Measurements from ENCODE around the gene UGGT2. TPM values are rescaled to one million over a fixed set of nuclear protein-coding genes. Genes with fewer than 3 reads are reported as not detected.

The UGGT2 gene, protein sequence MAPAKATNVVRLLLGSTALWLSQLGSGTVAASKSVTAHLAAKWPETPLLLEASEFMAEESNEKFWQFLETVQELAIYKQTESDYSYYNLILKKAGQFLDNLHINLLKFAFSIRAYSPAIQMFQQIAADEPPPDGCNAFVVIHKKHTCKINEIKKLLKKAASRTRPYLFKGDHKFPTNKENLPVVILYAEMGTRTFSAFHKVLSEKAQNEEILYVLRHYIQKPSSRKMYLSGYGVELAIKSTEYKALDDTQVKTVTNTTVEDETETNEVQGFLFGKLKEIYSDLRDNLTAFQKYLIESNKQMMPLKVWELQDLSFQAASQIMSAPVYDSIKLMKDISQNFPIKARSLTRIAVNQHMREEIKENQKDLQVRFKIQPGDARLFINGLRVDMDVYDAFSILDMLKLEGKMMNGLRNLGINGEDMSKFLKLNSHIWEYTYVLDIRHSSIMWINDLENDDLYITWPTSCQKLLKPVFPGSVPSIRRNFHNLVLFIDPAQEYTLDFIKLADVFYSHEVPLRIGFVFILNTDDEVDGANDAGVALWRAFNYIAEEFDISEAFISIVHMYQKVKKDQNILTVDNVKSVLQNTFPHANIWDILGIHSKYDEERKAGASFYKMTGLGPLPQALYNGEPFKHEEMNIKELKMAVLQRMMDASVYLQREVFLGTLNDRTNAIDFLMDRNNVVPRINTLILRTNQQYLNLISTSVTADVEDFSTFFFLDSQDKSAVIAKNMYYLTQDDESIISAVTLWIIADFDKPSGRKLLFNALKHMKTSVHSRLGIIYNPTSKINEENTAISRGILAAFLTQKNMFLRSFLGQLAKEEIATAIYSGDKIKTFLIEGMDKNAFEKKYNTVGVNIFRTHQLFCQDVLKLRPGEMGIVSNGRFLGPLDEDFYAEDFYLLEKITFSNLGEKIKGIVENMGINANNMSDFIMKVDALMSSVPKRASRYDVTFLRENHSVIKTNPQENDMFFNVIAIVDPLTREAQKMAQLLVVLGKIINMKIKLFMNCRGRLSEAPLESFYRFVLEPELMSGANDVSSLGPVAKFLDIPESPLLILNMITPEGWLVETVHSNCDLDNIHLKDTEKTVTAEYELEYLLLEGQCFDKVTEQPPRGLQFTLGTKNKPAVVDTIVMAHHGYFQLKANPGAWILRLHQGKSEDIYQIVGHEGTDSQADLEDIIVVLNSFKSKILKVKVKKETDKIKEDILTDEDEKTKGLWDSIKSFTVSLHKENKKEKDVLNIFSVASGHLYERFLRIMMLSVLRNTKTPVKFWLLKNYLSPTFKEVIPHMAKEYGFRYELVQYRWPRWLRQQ (N-terminal part only)
- total RNA-seq: not detected

GRCh38 chr13:96053003-96053703, at the start of gene UGGT2:
Gene UGGT2 (minus strand): TSS chr13:96053401. CDS start chr13:96053312, 89 bp downstream.
- H3K27me3 Mint-ChIP-seq: peaks cover 28% of the 10 kb centered on the region
- no peak for DNase-seq
- CTCF ChIA-PET: no interaction called here

GRCh38 chr13:96100457-96101220, 47.4 kb upstream of the UGGT2 start:
- no peaks in the 10 kb centered on the region for H3K4me1 Mint-ChIP-seq
- DNase-seq: no peak

More at GRCh38 chr13:96053003-96053703, at the start of gene UGGT2:
- Mint-ChIP-seq H3K27ac (no peak within 1 kb of the TSS), H3K4me3 (peak within 1 kb of the TSS; percentile 45), H3K36me3 (ENCODE audit: low read depth) (no peaks in the 10 kb centered on the region), H3K4me1 (peaks cover 5% of the 10 kb centered on the region), H3K9me3 (peaks cover 12% of the 10 kb centered on the region)
- POLR2A ChIA-PET: no interaction called here

DNA sequence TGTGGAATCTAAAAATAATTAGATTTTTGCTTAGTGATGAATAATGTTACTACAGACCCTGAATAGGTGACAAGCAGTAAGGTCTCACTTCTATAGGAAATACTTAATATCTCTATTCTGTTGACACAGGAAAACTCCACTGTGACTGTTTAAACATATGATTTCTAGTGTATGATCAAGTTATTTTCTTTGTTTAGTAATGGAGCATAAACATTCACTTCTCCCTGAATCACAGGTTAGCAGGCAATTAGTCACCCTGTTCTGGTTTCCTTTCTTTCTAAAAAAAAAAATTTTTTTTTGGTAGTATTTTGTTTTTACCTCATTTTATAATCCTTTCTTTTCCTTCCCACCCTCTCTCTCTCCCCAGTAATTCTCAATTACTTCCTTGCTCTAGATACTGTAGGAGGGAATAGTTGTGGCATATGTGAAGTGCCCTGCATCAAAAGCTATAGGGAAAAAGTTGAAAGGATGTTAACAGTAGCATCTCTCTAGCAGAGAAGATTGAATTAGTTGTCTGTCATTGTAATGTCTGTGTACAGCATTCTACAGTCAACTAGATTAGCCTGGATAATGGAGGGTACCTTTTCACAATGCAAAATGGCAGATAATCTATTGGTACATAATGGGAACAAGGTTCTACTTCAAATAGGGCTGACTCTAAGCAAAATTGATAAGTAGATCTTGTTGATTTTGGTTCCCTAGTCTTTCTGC, 40.2 kb upstream of the UGGT2 start:
- ChIA-PET POLR2A (no interaction called here), CTCF (no interaction called here)
- Mint-ChIP-seq H3K36me3 (ENCODE audit: low read depth) (no peaks in the 10 kb centered on the region), H3K4me1 (peaks cover 1% of the 10 kb centered on the region), H3K27ac (no peak overlapping the region), H3K4me3 (no peak overlapping the region), H3K9me3 (no peaks in the 10 kb centered on the region), H3K27me3 (peaks cover 42% of the 10 kb centered on the region)
- DNase-seq: no peak

More at GRCh38 chr13:96100457-96101220, 47.4 kb upstream of the UGGT2 start:
- Mint-ChIP-seq H3K4me3 (no peak overlapping the region), H3K9me3 (no peaks in the 10 kb centered on the region), H3K27ac (no peak overlapping the region), H3K36me3 (ENCODE audit: low read depth) (no peaks in the 10 kb centered on the region), H3K27me3 (no peaks in the 10 kb centered on the region)
- ChIA-PET CTCF (no interaction called here), POLR2A (no interaction called here)

DNA sequence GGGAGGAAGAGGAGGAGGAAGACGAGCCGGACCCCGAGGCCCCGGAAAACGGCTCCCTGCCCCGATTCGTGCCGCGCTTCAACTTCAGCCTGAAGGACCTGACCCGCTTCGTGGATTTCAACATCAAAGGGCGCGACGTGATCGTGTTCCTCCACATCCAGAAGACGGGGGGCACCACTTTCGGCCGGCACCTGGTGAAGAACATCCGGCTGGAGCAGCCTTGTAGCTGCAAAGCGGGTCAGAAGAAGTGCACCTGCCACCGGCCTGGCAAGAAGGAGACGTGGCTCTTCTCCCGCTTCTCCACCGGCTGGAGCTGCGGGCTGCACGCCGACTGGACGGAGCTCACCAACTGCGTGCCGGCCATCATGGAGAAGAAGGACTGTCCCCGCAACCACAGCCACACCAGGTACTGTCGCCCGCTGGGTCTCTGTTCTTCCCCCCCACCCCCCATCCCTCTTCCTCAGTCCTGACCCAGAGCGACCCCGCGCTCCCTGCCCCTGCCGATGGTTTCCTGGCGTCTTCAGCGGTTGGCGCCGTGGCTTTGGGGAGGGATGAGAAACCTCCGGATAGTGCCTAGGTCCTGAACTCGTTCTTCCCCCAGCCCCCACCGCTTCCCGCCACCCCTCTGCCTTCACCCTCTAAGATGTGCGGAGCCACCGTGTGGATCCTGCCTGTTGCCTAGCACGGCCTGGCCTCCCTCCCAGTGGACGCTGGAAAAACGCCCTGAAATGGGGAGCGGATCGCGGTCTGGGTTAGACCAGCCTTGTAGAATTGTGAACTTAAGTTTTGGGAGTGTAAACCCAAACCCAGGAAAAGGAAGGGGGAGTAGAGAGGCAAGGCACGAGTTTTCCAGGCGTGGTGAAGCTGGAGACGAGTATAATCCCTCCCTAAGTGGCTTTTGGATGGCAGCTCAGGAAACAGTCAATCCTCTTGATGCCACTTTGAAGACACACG, 38.2 kb upstream of the UGGT2 start:
- DNase-seq: no peak
- Mint-ChIP-seq H3K27ac (no peak overlapping the region), H3K4me1 (peaks cover 1% of the 10 kb centered on the region), H3K9me3 (no peaks in the 10 kb centered on the region), H3K27me3 (peaks cover 51% of the 10 kb centered on the region), H3K4me3 (no peak overlapping the region), H3K36me3 (ENCODE audit: low read depth) (no peaks in the 10 kb centered on the region)
- ChIA-PET POLR2A (no interaction called here), CTCF (no interaction called here)

GRCh38 chr13:96090240-96091101, 37.3 kb upstream of the UGGT2 start:
- POLR2A ChIA-PET: no interaction called here

DNA sequence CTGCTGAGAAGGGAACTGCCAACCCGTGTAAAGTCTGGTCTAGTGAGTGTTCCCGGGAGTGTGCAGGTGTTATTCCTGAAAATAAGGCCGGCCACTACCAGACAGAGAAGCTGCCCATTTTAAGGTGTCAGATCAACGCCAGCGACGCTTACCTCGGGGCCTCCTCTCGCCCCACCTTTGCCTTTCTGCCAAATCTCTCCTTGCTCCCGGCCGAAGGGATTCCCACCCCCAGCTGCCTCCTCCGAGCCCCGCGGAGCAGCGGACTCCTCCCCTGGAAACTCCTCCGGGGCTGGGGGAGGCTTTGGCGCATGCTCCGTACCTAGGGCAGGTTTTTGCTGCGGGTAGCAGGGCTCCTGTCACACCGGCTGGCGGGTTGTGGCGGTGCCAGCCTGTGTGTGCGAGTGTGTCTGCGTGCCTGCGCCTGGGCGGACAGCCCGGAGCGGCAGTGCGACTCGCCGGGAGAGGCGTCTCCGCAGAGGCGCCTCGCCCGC, 36.6 kb upstream of the UGGT2 start, which contains the start of gene HS6ST3:
HS6ST3 (plus strand) TSS at position 359 of the 491 bp plus-strand sequence.
- peak within 1 kb of the TSS; percentile 11 for H3K4me3 Mint-ChIP-seq
- peaks cover 51% of the 10 kb centered on the region for H3K27me3 Mint-ChIP-seq

More at GRCh38 chr13:96090240-96091101, 37.3 kb upstream of the UGGT2 start:
- CTCF ChIA-PET: no interaction called here
- Mint-ChIP-seq H3K27ac (no peak overlapping the region), H3K4me1 (peaks cover 1% of the 10 kb centered on the region), H3K9me3 (no peaks in the 10 kb centered on the region), H3K4me3 (no peak overlapping the region), H3K27me3 (peaks cover 51% of the 10 kb centered on the region), H3K36me3 (ENCODE audit: low read depth) (no peaks in the 10 kb centered on the region)
- no peak for DNase-seq

GRCh38 chr13:96089139-96089538, 35.9 kb upstream of the UGGT2 start:
- ChIA-PET CTCF (no interaction called here), POLR2A (interaction anchor here (0.6 kb wide), 1 partner anchor 32 kb away, joined by 4 read pairs; no protein-coding TSS in a partner anchor)
- peaks cover 1% of the 10 kb centered on the region for H3K4me1 Mint-ChIP-seq

More for the DNA sequence above, 36.6 kb upstream of the UGGT2 start, which contains the start of gene HS6ST3:
- H3K27ac Mint-ChIP-seq: no peak within 1 kb of the TSS
- POLR2A ChIA-PET: no interaction called here
- H3K4me1 Mint-ChIP-seq: peaks cover 1% of the 10 kb centered on the region
- H3K36me3 Mint-ChIP-seq (ENCODE audit: low read depth): no peaks in the 10 kb centered on the region
- no peaks in the 10 kb centered on the region for H3K9me3 Mint-ChIP-seq
- DNase-seq: no peak
- CTCF ChIA-PET: no interaction called here

DNA sequence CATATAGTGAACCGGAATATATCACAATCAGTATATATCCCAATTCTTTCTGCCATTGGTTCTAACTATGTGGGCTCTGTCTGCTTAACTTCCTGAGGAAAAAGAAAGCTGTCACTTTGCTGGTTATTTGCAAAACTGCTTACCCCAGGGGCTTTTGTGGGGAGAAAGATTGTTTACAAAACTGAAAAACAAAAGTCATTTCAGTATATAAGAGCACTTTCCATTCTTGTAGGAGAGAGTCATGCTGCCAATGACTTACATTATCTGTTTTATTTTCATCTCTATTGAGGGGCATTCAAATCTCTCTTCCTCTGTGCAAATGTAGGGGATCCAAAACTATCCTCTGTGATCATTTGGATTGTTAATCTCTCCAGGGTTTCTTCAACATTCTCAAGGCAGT, 33.5 kb upstream of the UGGT2 start:
- no peaks in the 10 kb centered on the region for H3K9me3 Mint-ChIP-seq
- H3K4me3 Mint-ChIP-seq: no peak overlapping the region
- peaks cover 1% of the 10 kb centered on the region for H3K4me1 Mint-ChIP-seq
- ChIA-PET POLR2A (interaction anchor here (0.6 kb wide), 1 partner anchor 27 kb away, joined by 5 read pairs; no protein-coding TSS in a partner anchor), CTCF (no interaction called here)
- no peaks in the 10 kb centered on the region for H3K36me3 Mint-ChIP-seq (ENCODE audit: low read depth)
- H3K27ac Mint-ChIP-seq: no peak overlapping the region
- DNase-seq: no peak
- peaks cover 31% of the 10 kb centered on the region for H3K27me3 Mint-ChIP-seq

More at GRCh38 chr13:96089139-96089538, 35.9 kb upstream of the UGGT2 start:
- no peak for DNase-seq
- Mint-ChIP-seq H3K36me3 (ENCODE audit: low read depth) (no peaks in the 10 kb centered on the region), H3K27me3 (peaks cover 51% of the 10 kb centered on the region), H3K9me3 (no peaks in the 10 kb centered on the region), H3K27ac (no peak overlapping the region), H3K4me3 (no peak overlapping the region)

- DNase-seq: no peak
- H3K4me3 Mint-ChIP-seq: no peak overlapping the region
- peaks cover 7% of the 10 kb centered on the region for H3K27me3 Mint-ChIP-seq
- H3K9me3 Mint-ChIP-seq: no peaks in the 10 kb centered on the region
- POLR2A ChIA-PET: no interaction called here
- CTCF ChIA-PET: interaction anchor here (1.0 kb wide), 1 partner anchor 10 kb away, joined by 3 read pairs; no protein-coding TSS in a partner anchor
- H3K36me3 Mint-ChIP-seq (ENCODE audit: low read depth): no peaks in the 10 kb centered on the region
- no peak overlapping the region for H3K27ac Mint-ChIP-seq
- no peaks in the 10 kb centered on the region for H3K4me1 Mint-ChIP-seq
Measured at GRCh38 chr13:96082640-96083039, 29.4 kb upstream of the UGGT2 start.
